ENCODE measurements around the gene AP5S1.
A peak's percentile ranks its signal among the peaks of the same experiment; 100 is the strongest.
"Not testable (repeated sequence)": the region's sequence is repeated elsewhere in the genome, so short reads cannot be mapped to it uniquely, and the experiment has no call there.

The AP5S1 gene

DNA sequence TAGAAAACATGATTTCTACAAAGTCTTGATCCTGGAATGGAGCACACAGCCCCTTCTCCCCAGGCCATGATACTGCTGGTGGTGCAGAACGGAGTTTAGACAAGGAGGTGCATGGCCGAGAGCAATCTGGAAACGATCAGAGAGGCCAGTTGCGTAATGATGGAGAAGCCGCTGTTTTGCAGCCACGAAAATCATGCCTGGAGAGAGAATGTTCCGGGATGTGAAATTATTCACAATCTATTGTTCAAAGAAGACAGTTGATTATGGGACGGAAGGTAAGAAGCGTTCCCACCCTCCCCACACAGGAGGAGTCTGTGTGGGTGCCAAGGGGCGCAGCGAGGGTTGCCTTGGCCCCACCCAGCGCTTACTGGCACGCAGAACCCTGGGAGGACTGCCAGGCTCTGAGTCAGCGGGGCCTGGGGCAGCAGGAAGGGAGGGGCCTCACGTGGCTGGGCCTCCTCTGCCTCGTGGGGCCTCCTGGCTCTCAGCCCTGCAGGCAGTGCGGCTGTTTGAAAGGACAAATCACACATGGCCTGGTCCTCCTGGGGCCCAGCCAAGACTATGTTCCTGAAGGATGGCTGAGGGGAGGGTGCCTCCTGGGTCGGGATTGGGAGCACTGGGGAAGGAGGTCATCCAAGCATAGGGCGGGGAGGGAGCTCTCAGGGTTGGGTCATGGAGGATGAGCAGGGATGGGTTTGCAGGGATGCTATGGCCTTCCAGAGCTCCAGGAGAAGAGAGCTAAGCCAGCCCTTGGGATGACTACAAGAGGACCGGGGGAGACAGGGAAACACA, 8.7 kb upstream of the AP5S1 start:
- peak; percentile 51 to 71 (median 66) for DNase-seq (ENCODE audit: low read depth in 2 of 3, low spot score in 2 of 3)

- no peak for DNase-seq (ENCODE audit: low read depth in 2 of 3, low spot score in 2 of 3)
Observed at GRCh38 chr20:3812259-3812681, 8.1 kb upstream of the AP5S1 start.

DNA sequence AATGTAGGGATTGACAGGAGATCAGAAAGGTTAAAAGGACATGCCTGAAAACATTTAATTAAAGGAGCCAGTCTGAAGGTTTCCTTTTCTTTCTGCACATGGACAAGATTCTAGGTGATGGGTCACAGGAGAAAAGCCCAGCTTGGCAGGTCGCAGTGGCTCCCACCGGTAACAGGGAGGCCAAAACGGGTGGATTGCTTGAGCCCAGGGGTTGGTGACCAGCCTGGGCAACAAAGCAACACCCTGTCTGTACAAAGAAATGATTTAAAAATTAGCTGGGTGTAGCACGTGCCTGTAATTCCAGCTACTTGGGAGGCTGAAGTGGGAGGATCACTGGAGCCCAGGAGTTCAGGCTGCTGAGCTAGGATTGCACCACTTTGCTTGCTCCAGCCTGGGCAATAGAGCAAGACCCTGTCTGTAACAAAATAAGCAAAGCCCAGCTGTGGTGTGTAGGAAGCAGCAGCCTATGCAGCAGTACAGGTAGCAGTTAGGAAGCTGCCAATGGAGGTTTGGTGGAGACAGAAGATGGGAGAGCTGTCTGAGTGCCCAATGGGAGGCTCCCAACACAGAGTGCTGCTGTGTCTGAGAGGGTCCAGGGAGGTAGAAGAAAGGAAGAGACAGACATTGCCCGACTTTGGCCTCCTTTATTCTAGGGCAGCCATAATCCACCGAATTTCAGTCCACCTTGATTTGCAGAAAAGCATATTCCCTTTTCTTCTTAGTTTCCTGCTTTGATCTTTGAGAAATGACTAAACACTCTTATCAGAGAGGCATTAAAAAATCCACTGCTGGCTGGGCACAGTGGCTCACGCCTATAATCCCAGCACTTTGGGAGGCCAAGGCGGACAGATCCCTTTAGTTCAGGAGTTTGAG, 7.1 kb upstream of the AP5S1 start:
- DNase-seq (ENCODE audit: low read depth in 2 of 3, low spot score in 2 of 3) = no peak

- no peak for DNase-seq (ENCODE audit: low read depth in 2 of 3, low spot score in 2 of 3)
Observed at GRCh38 chr20:3813848-3814581, 6.3 kb upstream of the AP5S1 start.

DNA sequence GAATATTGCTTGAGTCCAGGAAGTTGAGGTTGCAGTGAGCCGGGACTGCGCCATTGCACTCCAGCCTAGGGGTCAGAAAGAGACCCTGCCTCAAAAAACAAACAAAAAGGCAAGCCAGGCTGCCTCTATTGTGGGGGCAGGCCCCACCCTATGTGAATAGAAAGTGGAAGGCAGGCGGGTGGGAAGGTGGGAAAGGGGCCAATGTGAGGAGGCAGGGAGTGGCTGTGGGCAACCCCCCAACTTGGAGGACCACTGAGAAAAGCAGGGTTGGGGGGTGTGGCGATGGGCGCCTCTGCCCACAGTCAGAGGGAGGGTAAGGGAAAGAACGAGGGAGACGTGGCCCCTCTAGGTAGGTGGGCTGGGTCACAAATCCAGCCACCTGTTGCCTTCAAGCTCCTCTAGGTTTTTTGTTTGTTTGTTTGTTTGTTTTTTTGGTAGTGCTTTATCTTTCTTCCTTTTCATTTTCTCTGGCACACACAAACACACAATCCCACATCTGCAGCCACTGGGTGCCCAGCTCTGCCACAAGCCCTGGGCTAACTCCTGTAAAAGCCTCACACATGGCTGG, 5.3 kb upstream of the AP5S1 start:
- no peak for DNase-seq (ENCODE audit: low read depth in 2 of 3, low spot score in 2 of 3)

GRCh38 chr20:3815703-3816315, 4.5 kb upstream of the AP5S1 start:
- DNase-seq (ENCODE audit: low read depth in 2 of 3, low spot score in 2 of 3) = no peak

GRCh38 chr20:3818155-3819151, 1.9 kb upstream of the AP5S1 start:
- DNase-seq (ENCODE audit: low read depth in 2 of 3, low spot score in 2 of 3) = no peak

DNA sequence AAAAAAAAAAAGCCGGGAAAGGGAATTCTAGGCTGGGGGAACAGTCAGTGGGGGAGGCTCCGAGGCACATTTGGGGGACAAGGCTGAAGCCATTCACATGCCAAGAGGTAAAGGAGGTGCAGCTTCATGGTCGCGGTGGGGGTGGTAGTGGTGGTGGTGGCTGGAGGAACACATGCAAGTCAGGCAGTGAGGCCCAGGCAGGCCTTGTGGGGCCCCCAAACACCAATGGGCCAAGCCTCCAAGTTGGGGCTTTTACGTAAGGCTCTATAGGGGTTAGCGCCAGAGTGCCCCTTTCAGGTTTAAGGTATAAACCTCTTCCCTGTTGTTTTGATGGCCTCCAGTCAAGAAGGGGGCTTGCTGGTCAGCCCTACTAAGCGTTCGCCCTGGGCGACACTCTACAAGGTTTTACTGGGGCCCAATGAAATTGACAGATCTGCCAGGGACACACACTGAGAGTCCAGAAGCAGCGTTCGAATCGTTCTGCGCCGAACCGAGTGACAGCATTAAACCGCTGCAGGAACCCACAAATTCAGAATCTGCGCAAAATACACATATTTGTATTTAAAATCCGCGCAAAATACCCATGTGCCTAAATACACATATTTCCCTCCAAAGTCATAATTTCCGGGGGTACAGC, 818 bp upstream of the AP5S1 start:
- no peak for DNase-seq (ENCODE audit: low read depth in 2 of 3, low spot score in 2 of 3)

DNA sequence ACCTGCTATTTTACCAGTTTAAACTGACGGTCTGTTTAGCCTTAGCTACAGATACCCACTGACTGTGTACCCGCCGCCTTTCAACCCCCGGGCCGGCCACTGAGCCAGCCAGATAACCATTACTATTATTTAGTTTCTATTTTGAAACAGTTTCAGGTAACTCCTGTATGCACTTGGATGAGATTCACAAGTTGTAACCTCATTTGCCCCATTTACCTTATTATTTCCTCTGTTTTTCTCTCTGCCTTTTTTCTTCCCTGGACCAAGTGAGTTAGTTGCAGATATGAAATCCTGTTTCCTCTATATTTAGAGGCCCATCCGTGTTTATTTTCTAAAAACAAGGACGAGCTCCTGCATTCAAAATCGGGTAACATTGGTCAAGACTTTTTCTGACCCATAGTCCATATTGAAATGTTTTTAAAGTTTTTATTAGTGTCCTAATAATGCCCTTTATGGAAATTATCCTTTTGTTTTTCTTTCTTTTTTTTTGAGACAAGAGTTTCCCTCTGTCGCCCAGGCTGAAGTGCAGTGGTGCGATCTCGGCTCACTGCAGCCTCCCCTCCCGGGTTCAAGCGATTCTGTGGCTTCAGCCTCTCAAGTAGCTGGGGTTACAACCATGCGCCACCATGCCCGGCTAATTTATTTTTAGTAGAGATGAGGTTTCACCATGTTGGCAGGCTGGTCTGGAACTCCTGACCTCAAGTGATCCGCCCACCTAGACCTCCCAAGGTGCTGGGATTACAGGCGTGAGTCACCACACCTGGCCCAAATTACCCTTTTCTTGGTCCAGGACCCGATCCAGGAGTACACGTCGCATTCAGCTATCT, 767 bp downstream of the AP5S1 start:
- no peak for DNase-seq (ENCODE audit: low read depth in 2 of 3, low spot score in 2 of 3)

GRCh38 chr20:3821996-3822395, 1.6 kb downstream of the AP5S1 start:
- DNase-seq (ENCODE audit: low read depth in 2 of 3, low spot score in 2 of 3) = no peak

DNA sequence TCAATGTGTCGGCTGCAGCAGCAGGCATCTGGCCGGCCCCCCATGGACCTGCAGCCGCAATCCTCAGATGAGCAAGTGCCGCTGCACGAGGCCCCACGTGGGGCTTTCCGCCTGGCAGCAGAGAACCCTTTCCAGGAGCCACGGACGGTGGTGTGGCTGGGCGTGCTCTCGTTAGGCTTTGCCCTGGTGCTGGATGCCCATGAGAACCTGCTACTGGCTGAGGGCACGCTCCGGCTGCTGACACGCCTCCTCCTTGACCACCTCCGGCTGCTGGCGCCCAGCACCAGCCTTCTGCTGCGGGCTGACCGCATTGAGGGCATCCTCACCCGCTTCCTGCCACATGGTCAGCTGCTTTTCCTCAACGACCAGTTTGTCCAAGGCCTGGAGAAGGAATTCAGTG, 3.5 kb downstream of the AP5S1 start:
- no peak for DNase-seq (ENCODE audit: low read depth in 2 of 3, low spot score in 2 of 3)

GRCh38 chr20:3825526-3825925, 5.2 kb downstream of the AP5S1 start:
- DNase-seq (ENCODE audit: low read depth in 2 of 3, low spot score in 2 of 3) = no peak

GRCh38 chr20:3826420-3826819, 6.1 kb downstream of the AP5S1 start:
- DNase-seq (ENCODE audit: low read depth in 2 of 3, low spot score in 2 of 3) = no peak

GRCh38 chr20:3828798-3829197, 8.5 kb downstream of the AP5S1 start:
- no peak for DNase-seq (ENCODE audit: low read depth in 2 of 3, low spot score in 2 of 3)

GRCh38 chr20:3829891-3830290, 9.5 kb downstream of the AP5S1 start:
- not testable (repeated sequence) for DNase-seq (ENCODE audit: low read depth in 2 of 3, low spot score in 2 of 3)

GRCh38 chr20:3836132-3836531, 15.8 kb downstream of the AP5S1 start:
- no peak for DNase-seq (ENCODE audit: low read depth in 2 of 3, low spot score in 2 of 3)

- no peak for DNase-seq (ENCODE audit: low read depth in 2 of 3, low spot score in 2 of 3)
Observed at GRCh38 chr20:3839328-3839727, 19.0 kb downstream of the AP5S1 start.

DNA sequence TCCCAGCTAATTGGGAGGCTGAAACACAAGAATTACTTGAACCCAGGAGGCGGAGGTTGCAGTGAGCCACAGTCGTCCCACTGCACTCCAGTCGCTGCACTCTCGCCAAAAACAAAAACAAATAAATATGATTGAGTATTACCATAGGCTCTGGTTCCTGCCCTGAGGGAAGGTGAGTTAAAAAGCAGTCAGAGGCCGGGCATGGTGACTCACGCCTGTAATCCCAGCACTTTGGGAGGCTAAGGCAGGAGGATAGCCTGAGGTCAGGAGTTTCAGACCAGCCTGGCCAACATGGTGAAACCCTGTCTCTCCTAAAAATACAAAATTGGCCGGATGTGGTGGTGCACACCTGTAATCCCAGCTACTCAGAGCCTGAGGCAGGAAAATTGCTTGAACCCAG, 19.9 kb downstream of the AP5S1 start:
- not testable (repeated sequence) for DNase-seq (ENCODE audit: low read depth in 2 of 3, low spot score in 2 of 3)
